GM18505 (cell line): Measurements from ENCODE around the gene RBFOX2.
"Not testable (repeated sequence)": the region's sequence is repeated elsewhere in the genome, so short reads cannot be mapped to it uniquely, and the experiment has no call there.

Source experiments
- ATAC-seq: cut with Tn5 transposase; IDR thresholded peaks from one replicate; pipeline ENCODE4 v1.9.1; 2021; ENCODE audit not compliant: unreplicated experiment
- POLR2A ChIP-seq: IDR thresholded peaks from 4 replicates; pipeline ENCODE4 v1.6.1; 2011; ENCODE audit warnings: borderline replicate concordance; ENCODE audit not compliant: insufficient read depth, insufficient read length; ENCODE audit errors: extremely low read depth

Gene RBFOX2

DNA sequence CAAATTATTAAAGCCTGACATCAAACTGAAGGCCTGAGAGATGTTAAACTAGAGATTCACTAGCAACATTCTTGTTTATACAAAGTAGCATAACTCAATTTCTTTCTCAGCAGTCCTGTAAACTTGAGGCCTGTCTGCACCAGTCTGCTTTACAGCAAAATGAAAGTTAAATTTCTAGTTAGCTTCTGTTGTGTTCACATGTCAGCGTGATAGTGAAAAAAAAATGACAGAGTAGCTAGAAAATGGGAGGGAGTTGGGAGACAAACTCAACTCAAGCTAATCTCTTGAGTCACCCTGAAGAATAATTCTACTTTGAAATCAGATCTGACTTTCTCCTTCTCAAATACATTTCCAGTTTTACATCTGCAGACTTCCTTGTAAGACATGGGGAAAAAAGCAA is 6.5 kb downstream of the RBFOX2 start:
- TF ChIP-seq POLR2A: no peak
- ATAC-seq: no peak

DNA sequence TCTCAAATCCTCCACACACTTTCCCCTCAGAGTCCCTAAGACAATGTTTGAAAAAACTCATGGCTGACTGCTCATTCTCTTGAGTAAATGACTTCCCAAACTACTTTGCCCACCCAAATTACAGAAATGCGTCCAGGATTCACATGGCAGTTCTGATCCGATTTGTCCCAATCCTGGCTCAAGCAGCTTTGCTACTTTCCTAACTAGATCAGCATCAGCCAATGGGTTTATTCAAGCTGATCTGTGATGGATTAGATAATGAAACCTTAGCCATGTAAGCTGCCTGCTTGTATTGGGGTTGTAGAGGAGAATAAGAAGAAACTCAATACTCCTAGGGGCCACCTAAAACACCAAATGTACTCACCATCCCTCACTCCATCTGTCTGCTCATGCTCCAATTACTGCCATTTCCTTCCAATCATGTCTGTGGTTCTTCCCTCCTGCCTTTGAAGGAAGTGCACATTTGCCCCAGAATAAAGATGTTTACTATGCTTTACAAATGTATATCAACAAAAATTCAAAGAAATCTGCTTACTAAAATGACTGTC is 6.9 kb downstream of the RBFOX2 start:
- TF ChIP-seq POLR2A: no peak
- ATAC-seq: no peak

DNA sequence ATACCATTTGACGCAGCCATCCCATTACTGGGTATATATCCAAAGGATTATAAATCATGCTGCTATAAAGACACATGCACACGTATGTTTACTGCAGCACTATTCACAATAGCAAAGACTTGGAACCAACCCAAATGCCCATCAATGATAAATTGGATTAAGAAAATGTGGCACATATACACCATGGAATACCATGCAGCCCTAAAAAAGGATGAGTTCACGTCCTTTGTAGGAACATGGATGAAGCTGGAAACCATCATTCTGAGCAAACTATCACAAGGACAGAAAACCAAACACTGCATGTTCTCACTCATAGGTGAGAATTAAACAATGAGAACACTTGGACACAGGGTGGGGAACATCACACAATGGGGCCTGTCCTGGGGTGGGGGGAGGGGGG is 7.8 kb downstream of the RBFOX2 start:
- not testable (repeated sequence) for ATAC-seq

DNA sequence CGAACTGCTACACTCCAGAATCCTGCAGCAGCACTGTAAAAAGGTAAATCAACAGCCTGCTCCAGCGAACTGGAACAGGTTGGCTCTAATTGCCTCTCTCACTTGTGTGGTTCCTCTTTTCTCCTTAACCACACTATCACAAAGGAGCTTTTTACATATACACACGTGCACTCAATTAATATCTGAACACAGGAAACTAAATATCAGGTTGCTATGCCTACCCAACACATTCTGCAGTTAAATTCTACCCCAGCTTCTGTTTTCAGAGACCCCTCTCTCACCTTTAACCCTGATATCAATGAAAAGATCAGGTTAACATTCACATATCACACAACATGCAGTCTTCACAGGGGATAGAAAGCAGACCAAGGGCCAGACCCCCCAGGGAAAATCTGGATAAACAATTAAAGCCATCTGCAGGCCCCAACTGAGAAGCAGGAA is 11.0 kb downstream of the RBFOX2 start:
- TF ChIP-seq POLR2A: no peak
- ATAC-seq: no peak

DNA sequence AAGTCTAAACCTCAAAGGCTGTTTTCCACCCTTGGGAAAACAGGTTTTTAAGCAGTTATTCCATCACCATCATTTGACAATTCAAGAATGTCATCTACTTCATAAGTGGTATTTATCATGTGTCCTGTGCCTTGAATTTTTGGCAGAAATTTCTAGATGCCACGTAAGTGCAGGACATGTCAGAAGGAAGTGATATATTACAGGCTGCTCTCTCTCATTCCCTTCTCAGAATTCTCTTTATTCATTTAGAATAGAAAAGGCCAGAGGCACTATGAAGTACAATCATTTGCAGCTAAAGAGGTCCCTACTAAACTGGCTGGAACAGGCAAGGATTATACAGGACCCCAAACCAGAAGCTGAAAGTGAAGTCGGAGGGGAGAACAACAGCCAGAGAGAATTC is 11.9 kb downstream of the RBFOX2 start:
- ATAC-seq: no peak

DNA sequence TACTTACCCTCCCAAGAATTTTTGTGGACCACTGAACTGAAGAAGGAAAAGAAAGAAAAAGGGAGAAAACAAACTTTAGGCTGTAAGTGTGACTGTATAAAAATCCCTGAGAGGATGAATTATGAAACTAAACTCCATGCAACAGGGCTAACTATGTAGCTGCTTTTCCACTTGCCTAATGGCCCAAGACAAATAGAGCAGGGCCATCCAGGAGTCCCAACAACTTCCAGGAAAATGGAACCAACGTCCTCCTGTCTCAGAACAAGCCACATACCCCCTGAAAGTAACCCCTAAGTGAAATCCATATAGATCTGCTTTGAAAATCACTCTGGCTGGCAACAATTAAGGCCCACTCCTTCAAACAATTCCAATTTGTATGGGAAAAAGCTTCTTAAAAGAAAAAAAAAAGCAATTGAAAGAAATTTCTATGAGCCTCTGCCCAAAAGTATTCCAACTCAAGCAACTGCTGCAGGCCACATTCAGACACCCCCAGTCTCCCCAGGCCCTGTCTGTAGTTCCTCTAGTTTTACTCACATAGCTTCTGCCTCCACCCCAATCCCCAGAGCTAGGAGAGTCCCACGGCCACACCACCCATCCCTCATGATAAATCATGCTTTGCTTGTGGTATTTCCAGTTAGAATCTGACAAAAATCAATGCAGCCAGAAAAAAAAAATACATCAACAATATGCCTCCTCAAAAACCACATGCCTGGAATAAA is 12.7 kb downstream of the RBFOX2 start:
- no peak for ATAC-seq
- TF ChIP-seq POLR2A: no peak

More for the DNA sequence above, 11.9 kb downstream of the RBFOX2 start:
- TF ChIP-seq POLR2A: no peak

DNA sequence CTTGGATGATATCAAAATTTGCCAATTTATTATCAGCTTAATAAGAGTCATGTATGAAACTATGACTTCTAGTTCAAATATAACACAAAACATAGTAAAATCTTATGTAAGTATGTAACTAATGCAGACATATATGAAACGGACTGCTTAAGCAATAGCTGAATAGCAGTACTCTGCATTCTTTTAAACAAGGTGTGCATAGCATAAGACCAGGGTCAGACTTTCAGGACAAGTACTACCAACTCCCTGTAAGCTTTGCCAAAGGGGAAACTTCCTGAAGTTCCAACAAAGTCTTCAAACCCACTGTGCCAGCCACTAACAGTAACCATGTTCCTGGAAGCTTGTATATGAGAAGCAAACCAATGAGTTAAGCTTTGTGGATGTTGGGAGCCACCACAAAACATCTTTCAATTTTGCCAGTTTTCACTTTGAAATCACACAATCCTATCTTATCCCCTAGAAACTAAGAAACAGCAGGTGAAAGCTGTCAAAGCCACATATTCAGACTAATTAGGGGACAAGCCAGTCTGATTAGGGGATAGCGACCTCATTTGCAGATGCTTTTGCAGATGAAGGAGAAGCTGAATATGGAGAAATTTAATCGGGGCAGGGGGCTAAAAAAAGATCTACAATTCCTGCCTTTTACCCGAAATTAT is 13.3 kb downstream of the RBFOX2 start:
- no peak for TF ChIP-seq POLR2A
- no peak for ATAC-seq

DNA sequence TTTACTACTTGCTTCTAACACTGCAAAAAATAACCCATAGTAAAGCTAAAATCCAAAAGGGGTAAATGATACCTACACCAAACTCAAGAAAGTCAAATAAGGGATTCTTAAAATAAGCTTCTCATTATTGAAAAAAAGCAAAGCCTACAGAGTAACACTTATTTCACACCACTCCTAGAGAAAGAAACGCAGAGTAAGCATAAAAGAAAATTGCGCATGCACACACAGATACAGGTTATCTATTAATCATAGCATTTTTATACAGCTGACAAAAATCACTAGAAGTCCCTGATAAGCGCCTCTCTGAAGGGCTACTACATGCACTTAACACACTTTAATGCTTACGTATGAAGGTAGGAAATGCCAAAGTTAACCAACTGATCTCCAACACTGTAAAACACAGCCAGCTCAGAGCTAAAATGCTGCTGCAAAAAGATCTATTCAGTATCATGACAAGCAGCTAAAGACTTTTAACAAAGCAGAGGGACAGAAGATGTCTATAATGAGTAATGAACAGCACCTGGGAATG is 14.0 kb downstream of the RBFOX2 start:
- TF ChIP-seq POLR2A: no peak
- ATAC-seq: no peak

DNA sequence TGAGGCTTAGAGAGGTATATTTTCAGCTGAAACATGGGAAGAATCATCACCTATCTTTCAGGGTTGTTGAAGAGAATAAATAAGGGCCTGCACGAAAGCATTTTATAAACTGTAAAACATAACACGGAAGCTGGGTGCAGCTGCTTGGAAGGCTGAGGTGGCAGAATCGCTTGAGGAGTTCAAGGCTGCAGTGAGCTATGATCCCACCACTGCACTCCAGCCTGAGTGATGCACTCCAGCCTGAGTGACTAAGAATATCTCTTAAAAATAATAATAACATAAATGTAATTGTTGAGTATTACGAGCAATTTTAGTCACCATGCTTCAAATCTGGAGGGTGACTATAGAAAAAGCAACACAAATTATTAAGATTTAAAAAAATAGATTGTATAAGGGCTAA is 16.3 kb downstream of the RBFOX2 start:
- ATAC-seq: no peak
- TF ChIP-seq POLR2A: no peak

DNA sequence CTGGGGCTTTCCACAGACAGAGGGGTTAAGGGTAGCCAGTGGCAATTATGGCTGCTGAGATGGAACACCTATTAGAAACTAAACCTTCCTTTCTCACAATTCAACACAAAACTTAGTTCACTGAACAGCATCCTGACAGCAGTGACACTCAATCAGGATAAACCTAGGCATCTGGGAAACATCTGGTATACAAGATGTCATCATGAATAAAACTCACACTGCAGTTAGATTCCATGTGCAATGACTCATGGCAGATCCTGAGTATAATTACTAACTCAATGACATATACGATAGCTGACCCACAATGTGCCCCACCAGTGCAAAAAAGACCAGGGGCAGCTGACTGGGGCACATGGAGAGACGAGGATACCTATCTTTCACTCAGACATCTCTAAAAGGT is 17.7 kb downstream of the RBFOX2 start:
- ATAC-seq: no peak
- TF ChIP-seq POLR2A: no peak

DNA sequence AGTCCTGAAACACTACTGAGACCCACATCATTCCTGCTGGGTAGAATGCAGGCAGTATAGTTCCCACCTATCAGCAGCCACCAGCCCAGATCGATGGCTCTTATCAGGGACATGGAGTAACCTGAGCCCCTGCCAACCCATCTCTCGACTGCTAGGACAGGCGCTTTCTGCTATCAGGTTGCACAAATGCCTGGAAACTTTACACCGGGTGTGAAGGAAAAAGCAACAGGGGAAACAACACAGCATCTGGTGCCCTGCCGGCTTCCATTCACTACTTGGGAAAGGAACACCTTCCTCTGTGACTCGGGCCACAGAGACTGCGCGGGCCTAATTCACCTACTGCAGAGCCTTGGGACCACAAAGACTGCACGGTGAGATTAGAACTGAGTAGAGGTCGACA is 18.5 kb downstream of the RBFOX2 start:
- no peak for ATAC-seq
- no peak for TF ChIP-seq POLR2A

DNA sequence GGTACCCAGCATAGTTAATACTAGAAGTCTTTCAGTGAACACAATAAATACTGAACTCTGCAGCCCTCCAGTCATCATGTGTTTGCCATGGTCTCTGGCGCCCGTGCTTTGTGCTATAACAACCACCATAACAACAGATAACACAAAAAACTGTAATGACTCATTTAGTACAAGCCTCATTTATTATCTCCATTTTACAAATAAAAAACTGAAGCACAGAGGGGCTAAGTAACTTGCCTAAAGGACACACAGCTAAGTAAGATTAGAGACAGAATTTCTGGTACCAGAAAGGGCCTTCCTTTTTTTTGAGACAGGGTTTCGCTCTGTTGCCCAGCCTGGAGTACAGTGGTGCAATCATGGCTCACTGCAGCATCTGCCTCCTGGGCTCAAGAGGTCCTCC is 19.5 kb downstream of the RBFOX2 start:
- no peak for ATAC-seq
- no peak for TF ChIP-seq POLR2A

DNA sequence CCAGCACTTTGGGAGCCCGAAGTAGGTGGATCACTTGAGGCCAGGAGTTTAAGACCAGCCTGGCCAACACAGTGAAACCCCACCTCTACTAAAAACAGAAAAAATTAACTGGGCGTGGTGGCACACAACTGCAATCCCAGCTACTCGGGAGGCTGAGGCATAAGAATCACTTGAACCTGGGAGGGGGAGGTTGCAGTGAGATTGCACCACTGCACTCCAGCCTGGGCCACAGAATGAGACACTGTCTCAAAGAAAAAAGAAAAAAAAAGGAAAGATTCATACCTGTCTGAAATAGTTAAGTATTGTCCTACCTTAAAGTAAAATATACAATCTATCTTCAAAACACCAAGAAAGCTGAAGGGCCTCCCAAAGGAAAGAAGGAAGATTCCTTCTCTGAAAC is 20.1 kb downstream of the RBFOX2 start:
- ATAC-seq: no peak
- no peak for TF ChIP-seq POLR2A

DNA sequence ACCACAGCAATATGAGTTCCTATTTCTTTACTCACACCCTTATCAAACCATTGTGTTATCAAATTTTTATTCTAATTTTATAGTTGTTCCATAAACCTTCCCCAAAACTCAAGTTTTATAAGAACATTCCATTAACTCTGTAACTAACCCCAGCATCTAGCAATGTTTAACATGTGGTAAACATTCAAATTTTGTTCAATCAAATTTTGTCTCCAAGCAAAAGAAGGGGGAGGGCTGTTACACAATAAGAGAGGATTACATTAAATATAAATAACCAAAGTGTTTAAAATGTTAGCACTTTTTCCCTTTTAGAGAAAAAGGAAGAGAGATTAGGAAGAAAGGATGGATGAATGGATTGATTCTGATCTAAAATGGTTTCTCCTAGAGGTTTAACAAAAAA is 20.5 kb downstream of the RBFOX2 start:
- TF ChIP-seq POLR2A: no peak
- ATAC-seq: no peak
